Measurements from ENCODE around the gene OR5B2.
"Not testable (repeated sequence)": the region's sequence is repeated elsewhere in the genome, so short reads cannot be mapped to it uniquely, and the experiment has no call there.

The OR5B2 gene

DNA sequence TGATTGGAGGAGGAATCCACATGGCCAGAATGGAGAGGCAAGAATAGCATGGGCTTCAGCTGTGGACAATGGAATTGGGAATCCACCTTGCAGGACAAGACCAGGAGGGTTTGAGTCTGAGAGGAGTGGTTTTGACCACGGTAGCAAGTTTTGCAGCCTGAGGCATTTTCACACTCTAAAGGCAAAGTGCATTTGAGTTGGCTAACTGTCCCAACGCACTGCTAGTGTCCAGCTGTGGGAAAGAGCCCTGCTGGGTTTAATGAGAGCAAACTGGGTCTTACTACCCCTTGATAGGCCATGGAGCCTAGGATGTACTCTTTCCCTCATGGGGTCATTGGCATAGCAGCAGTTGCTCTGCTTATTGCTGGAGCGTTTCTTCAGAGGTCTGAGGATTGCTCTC lies at the start of gene OR5B2:
Gene OR5B2, minus strand, starts transcription at position 101 of the 400 bp plus-strand sequence. CDS start 4,860 bp downstream, outside the sequence.
- no peak for DNase-seq

DNA sequence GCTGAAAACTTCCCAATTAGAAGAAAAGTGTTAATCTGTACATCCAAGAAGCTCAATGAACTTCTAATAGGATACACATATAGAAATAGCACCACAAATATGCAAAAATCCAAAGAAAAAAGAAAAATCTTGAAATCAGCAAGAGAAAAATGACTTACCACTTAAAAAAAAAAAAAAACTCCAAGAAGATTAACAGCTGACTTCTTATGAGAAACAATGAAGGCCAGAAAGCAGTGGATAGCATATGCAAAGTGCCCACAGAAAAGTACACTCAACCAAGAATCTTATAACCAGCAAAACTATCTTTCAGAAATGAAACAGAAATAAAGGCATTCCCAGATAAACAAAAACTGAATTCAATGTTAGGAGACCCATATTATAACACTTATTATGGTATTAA lies 44.0 kb upstream of the OR5B2 start:
- no peak for DNase-seq

DNA sequence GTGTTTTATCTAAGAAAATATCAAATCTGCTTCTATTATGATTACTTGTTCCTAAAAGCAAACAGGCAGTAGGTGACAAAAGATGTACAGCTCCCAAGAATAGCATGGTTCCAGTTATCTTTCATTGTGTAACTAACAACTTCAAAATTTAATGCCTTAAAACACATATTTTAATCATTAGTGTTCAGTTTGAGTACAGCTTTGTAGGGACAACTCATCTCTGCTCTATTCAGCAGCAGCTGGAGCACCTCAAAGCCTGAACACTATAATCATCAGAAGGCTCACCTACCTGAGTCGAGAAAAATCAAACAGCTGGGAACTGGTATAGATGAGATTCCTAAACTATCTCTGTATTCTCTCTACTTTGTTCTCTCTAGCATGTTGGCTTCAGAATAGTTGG lies 38.4 kb upstream of the OR5B2 start:
- no peak for DNase-seq

DNA sequence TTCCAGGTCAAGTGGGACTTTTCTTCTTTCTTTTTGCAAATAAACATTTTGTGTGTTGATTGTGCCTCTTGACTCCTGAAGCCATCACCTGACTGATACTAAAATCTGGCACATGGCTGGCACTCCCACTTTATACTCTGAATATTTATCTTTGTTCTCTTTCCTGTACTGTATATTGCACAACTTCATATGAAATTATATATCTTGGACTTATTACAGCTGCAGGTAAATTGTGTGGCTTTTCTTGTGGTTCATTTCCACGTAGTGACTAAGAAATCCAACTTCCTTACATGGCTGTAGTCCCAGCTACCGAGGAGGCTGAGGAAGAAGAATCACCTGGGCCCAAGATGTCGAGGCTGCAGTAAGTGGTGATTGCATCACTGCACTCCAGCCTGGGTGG lies 37.8 kb upstream of the OR5B2 start:
- no peak for DNase-seq

GRCh38 chr11:58451585-58451984 lies 23.7 kb upstream of the OR5B2 start:
- no peak for DNase-seq

DNA sequence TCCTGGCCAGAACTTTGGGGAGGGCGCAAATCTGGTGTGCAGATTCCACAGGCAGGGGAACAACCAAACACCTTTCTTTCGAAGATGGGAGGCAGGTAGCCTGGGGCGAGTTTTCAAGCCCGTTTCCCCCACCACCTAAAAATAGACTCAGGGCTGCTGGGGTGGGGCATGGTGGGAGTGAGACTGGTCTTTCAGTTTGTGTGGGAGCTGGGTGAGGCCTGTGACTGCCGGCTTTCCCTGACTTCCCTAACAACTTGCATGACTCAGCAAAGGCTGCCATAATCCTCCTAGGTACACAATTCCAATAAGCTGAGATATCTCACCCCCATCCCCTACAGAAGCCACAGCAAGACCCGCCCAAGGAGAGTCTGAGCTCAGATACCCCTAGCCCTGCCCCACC lies 18.4 kb upstream of the OR5B2 start:
- DNase-seq: no peak

- no peak for DNase-seq
Observed at GRCh38 chr11:58444300-58444699, 16.4 kb upstream of the OR5B2 start.

- DNase-seq: no peak
Observed at GRCh38 chr11:58442136-58442535, 14.2 kb upstream of the OR5B2 start, which contains the start of gene OR5B12. OR5B12 (minus strand) TSS chr11:58442236; CDS start chr11:58440151, 2,085 bp downstream.

GRCh38 chr11:58438486-58438885 lies 10.6 kb upstream of the OR5B2 start:
- DNase-seq: no peak

GRCh38 chr11:58434217-58434616 lies 6.3 kb upstream of the OR5B2 start:
- no peak for DNase-seq

DNA sequence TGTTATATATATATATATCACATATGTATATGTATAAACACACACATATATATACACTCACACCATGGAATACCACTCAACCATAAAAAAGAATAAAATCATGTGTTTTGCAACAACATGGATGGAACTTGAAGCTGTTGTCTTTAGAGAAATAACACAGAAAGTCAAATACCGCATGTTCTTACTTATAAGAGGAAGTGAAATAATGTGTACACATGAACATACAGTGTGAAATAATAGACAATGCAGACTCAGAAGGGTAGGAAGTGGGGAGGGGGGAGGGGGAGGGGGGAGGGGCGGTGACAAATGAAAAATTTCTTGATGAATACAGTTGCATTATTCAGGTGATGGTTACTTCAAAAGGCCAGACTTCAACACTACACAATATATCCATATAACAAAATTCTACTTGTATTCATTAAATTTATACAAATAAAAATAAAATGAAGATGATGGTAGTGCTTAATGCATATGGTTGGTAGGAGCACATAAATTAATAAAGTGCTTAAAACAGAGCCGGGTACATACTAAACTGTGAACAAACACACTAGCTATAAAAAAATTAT lies 5.8 kb upstream of the OR5B2 start:
- DNase-seq: no peak

DNA sequence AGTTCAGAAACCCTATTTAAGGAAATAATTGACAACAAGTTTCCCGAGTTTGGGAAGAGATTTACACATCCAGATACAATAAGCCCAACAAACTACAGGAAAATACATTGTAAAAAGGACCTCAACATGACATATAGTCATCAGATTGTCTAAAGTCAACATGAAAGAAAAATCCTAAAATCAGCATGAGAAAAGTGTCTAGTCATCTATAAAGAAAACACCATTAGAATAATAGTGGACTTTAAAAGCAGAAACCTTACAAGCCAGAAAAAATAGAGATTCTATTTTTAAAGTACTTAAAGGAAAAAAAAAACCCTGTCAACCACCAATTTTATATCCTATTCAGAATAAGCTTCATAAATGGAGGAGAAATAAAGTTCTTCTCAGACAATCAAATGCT lies 1.4 kb upstream of the OR5B2 start:
- DNase-seq: no peak

DNA sequence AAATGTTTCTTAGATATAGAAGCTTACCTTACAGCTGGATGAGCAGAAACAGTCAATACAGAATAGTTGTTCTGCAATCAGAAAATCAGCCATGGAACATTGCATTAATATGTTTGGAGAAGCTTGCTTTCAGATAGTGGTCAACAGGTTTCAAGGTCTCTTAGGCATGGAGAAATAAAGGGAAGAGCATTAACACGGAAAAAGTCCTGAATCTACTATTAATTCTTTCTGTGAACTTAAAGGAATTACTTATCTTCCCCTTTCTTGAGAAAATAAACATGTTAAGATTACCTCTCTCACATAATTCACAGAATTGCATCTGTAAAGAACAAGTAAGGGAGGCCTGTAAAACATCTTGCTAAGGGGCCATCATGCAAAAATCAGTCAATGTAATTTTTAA lies 21.1 kb downstream of the OR5B2 start, which contains the start of gene OR5B3:
Gene OR5B3, minus strand, starts transcription at position 101 of the 400 bp plus-strand sequence. CDS start 3,465 bp downstream, outside the sequence.
- no peak for DNase-seq

GRCh38 chr11:58399622-58400021 lies 28.3 kb downstream of the OR5B2 start:
- DNase-seq: not testable (repeated sequence)

GRCh38 chr11:58395581-58395980 lies 32.3 kb downstream of the OR5B2 start:
- DNase-seq: no peak

DNA sequence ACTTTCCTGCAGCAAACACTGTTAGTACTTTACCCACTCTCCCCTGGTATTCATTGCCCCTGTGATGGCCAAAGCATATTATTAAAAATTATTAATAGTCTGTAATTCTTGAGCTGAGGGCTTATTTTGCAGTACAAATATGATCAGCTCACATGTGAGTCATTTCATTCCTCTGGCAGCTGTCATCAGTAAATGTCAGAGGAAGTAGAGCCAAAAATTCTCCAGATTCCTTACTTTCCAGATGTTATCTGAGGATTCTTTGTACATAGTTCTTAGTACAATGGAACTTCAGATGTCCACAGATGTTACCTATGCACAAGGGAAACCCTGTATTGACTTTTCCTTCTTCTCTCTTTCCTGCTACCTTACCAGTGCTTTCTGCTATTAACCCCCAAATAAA lies 33.7 kb downstream of the OR5B2 start:
- no peak for DNase-seq

DNA sequence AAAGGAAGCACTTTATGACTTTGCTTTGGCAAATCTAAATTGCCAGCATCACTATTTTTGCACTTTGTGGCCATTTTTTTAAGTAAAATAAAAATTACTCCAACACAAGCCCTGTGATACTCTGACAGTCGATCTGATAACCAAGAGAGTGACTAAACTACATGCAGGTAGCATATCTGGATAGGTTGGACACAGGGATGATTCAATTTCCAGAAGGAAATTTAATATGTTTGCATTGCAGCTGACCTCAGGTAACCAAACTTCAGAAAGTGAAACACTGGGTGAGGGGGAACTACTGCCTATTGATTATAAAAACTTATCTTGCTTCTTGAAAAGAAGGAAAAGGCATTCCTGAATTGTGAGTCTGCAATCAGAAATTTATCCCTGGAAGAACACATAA lies 35.2 kb downstream of the OR5B2 start:
- DNase-seq: no peak

DNA sequence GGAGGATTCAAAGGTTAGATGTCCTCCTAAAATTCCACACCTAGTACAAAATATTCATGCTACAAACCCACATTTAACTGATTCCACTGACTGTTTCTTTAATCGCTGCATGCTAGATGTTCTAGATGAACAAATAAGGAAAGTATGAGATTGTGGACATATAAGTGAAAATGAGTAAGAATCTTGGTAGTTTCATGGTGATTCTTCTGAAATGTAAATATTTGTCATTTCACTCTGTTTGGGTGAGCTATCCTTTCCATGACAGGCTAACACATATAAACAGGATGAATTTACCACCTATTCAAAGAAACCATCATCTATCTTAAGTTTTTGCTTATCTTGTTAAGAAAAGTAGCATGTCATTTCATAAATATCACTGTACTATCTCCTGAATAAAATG lies 36.0 kb downstream of the OR5B2 start:
- no peak for DNase-seq

DNA sequence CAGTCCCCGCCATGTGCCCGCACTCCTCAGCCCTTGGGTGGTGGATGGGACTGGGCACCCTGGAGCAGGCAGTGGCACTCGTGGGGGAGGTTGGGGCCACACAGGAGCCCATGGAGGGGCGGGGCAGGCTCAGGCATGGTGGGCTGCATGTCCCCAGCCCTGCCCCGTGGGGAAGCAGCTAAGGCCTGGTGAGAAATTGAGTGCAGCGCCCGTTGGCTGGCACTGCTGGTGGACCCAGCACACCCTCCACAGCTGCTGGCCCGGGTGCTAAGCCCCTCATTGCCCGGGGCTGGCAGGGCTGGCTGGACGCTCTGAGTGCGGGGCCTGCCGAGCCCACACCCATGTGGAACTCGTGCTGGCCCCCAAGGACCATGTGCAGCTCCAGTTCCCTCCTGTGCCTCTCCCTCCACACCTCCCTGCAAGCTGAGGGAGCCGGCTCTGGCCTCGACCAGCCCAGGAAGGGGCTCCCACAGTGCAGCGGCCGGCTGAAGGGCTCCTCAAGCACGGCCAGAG lies 37.3 kb downstream of the OR5B2 start:
- DNase-seq: no peak

Measured in NCI-H1436 treated with DMSO at 0.1 percent for 48 hours (cell line).